ENCODE results near the gene MEOX2.

- TF ChIP-seq CTCF (optimal IDR thresholded peaks at IDR 0.05 in 1 of 3, IDR thresholded peaks at IDR 0.05 in 1 of 3, conservative IDR thresholded peaks at IDR 0.05 in 1 of 3; ENCODE audit: extremely low read depth in 1 of 3, insufficient read depth in 2 of 3, low read length in 3 of 3) (no peak), EZH2 (IDR thresholded peaks at IDR 0.05; ENCODE audit: low read length) (no peak)
These were observed 105.7 kb downstream of the MEOX2 start for GRCh38 chr7:15580604-15581351.
